HepG2 (cell line): ENCODE results near the gene ZCCHC3. TPM values are rescaled to one million over a fixed set of nuclear protein-coding genes. Genes with fewer than 3 reads are reported as not detected.

Experiments used
- AKNA ChIP-seq: sonication (generic); formaldehyde crosslinking; IDR thresholded peaks from 2 replicates; pipeline ENCODE4 v1.4.0; 2020; ENCODE audit warnings: missing genetic modification reagents, borderline replicate concordance
- DRAP1 ChIP-seq: IDR thresholded peaks from 2 replicates; pipeline ENCODE4 v1.6.1; 2016; ENCODE audit warnings: missing genetic modification reagents, missing compliant biosample characterization
- ERF ChIP-seq: IDR thresholded peaks from 2 replicates; pipeline ENCODE4 v1.6.1; 2018; ENCODE audit warnings: missing biosample characterization, missing genetic modification reagents
- GLMP ChIP-seq: sonication (generic); formaldehyde crosslinking; IDR thresholded peaks from 2 replicates; pipeline ENCODE4 v1.9.0; 2021; ENCODE audit warnings: missing genetic modification reagents, mild to moderate bottlenecking, borderline replicate concordance
- HINFP ChIP-seq: sonication (generic); formaldehyde crosslinking; IDR thresholded peaks from 2 replicates; pipeline ENCODE4 v1.4.0; 2020; ENCODE audit warnings: low read depth, mild to moderate bottlenecking, missing genetic modification reagents
- KLF16 ChIP-seq, 2 experiments: sonication (generic) in 1 of 2; formaldehyde crosslinking in 1 of 2; IDR thresholded peaks; 2 replicates each; pipeline versions ENCODE4 v1.6.1 to v1.8.0; 2016 to 2023; ENCODE audit warnings: missing genetic modification reagents in 2 of 2, missing compliant biosample characterization in 1 of 2
- LRRFIP1 ChIP-seq: sonication (generic); formaldehyde crosslinking; conservative IDR thresholded peaks from 2 replicates; pipeline ENCODE4 v1.4.0; 2020; ENCODE audit warnings: missing genetic modification reagents
- MED1 ChIP-seq: sonication (generic); formaldehyde crosslinking; IDR thresholded peaks from 2 replicates; pipeline ENCODE4 v1.4.0; 2020; ENCODE audit warnings: missing genetic modification reagents
- MTF1 ChIP-seq: sonication (generic); formaldehyde crosslinking; IDR thresholded peaks from 2 replicates; pipeline ENCODE4 v1.5.0; 2020; ENCODE audit warnings: missing genetic modification reagents
- NR2F6 ChIP-seq, 2 experiments: IDR thresholded peaks; 2 replicates each; pipeline ENCODE4 v1.6.1; 2016; ENCODE audit warnings: antibody characterized with exemption in 1 of 2, mild to moderate bottlenecking in 1 of 2
- RARG ChIP-seq: sonication (generic); formaldehyde crosslinking; IDR thresholded peaks from 2 replicates; pipeline ENCODE4 v1.4.0; 2020; ENCODE audit warnings: low read depth, mild to moderate bottlenecking, missing genetic modification reagents
- SP1 ChIP-seq, 2 experiments: fragments of 450-650 bp in 1 of 2; sonication (generic) in 1 of 2; formaldehyde crosslinking in 1 of 2; IDR thresholded peaks; 2 replicates each; pipeline versions ENCODE4 v1.4.0 to v1.6.1; 2016 to 2020; ENCODE audit warnings: missing genetic modification reagents in 1 of 2
- TBX3 ChIP-seq: fragments of 450-650 bp; IDR thresholded peaks from 2 replicates; pipeline ENCODE4 v1.6.1; 2017; ENCODE audit warnings: antibody characterized with exemption, mild to moderate bottlenecking, inconsistent platforms, borderline replicate concordance
- TCF7L2 ChIP-seq: IDR thresholded peaks from 2 replicates; pipeline ENCODE4 v1.6.1; 2011; ENCODE audit warnings: mild to moderate bottlenecking, low read depth, low read length, moderate library complexity
- ZC3H13 ChIP-seq: sonication (generic); formaldehyde crosslinking; IDR thresholded peaks from 2 replicates; pipeline ENCODE4 v1.8.1; 2023; ENCODE audit warnings: mild to moderate bottlenecking, missing genetic modification reagents, moderate library complexity
- ZNF230 ChIP-seq: sonication (generic); formaldehyde crosslinking; IDR thresholded peaks from 2 replicates; pipeline ENCODE4 v1.4.0; 2020; ENCODE audit warnings: mild to moderate bottlenecking, missing genetic modification reagents
- ZSCAN21 ChIP-seq: sonication (generic); formaldehyde crosslinking; IDR thresholded peaks from 2 replicates; pipeline ENCODE4 v1.8.0; 2022; ENCODE audit warnings: mild to moderate bottlenecking, missing genetic modification reagents, moderate library complexity, borderline replicate concordance
- polyA plus RNA-seq, 8 experiments: library from polyadenylated mRNA; depleted of rRNA in 3 of 8; stranded (reverse) in 7 of 8; unstranded in 1 of 8; fragments of >200 nt; fragmentation: Illumina TruSeq in 4 of 8; extraction: Trizol in 4 of 8; gene quantifications; 2 replicates each; pipeline versions ENCODE4 v1.2.1 to v1.2.3, GENCODE V29; 2011 to 2016; ENCODE audit warnings: low read depth in 4 of 8, missing spikeins in 1 of 8, mixed read lengths in 1 of 8; ENCODE audit not compliant: insufficient read depth in 1 of 8
- total RNA-seq, 5 experiments: library from RNA; depleted of rRNA; stranded (reverse); fragments of >200 nt; fragmentation: Illumina TruSeq; extraction: Trizol; gene quantifications; 2 replicates each; pipeline ENCODE4 v1.2.3, GENCODE V29; 2016; ENCODE audit warnings: low read depth in 1 of 5
- TF ChIP-seq, protein P1 (sequence below): sonication (generic); formaldehyde crosslinking; IDR thresholded peaks from 2 replicates; pipeline ENCODE4 v1.4.0; 2020; ENCODE audit warnings: mild to moderate bottlenecking, missing genetic modification reagents

ZCCHC3 gene
- total and polyA plus RNA-seq, 2 of the 13 experiments (the other 11 are each of a cell fraction or from before 2014, with no cell fraction given) = 46.6 to 63.0 TPM

DNA sequence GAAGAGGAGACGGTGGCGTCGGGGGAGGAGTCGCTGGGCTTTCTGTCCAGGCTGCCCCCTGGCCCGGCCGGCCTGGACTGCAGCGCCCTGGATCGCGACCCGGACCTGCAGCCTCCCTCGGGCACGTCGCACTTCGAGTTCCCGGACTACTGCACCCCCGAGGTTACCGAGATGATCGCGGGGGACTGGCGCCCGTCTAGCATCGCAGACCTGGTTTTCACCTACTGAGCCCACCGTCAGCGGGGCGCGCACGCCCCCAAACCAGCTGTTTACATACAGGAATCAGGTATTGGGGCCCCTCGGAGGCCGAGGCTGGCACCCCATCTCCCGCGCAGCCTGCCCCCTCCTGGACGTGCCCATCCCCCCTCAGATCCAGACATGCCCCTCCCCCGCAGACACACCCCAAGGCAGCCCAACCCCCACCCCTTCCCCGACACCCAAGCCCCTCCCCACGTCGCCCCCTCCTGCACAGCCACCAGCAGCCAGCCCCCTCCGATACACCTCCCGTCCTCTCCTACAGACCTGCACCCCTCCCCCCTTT lies 29.3 kb downstream of the ZCCHC3 start (continued):
- TF ChIP-seq GLMP (CRISPR knock-in tag) = no peak
- 0 out of 2 replicates have a peak, but pooled peaks have one; percentile 2 for TF ChIP-seq ZSCAN21 (CRISPR knock-in tag)
- no peak for TF ChIP-seq RARG (CRISPR knock-in tag)
- TF ChIP-seq MTF1 = peak; percentile 82
- no peak for TF ChIP-seq SP1 (IDR thresholded peaks at IDR 0.05)
- 0 out of 2 replicates have a peak, but pooled peaks have one; percentile 19 for TF ChIP-seq SP1 (CRISPR knock-in tag; IDR thresholded peaks at IDR 0.05)
- TF ChIP-seq KLF16 (CRISPR knock-in tag; IDR thresholded peaks at IDR 0.05) = peak in 1 of 2 experiments; percentile 50; a peak in 1 of 4 replicates
- TF ChIP-seq ERF (CRISPR knock-in tag) = peak; percentile 32; the same call in 1 of the 2 replicates
- no peak for TF ChIP-seq LRRFIP1 (CRISPR knock-in tag)
- no peak for TF ChIP-seq TBX3
- TF ChIP-seq HINFP (CRISPR knock-in tag) = no peak
- TF ChIP-seq DRAP1 (CRISPR knock-in tag) = no peak
- no peak for TF ChIP-seq AKNA (CRISPR knock-in tag)
- TF ChIP-seq, protein P1, sequence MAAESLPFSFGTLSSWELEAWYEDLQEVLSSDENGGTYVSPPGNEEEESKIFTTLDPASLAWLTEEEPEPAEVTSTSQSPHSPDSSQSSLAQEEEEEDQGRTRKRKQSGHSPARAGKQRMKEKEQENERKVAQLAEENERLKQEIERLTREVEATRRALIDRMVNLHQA (CRISPR knock-in tag) = peak; percentile 40; the same call in 1 of the 2 replicates
- TF ChIP-seq ZC3H13 (CRISPR knock-in tag) = peak; percentile 90
- no peak; the same call in 1 of the 2 replicates for TF ChIP-seq NR2F6 (IDR thresholded peaks at IDR 0.05)
- TF ChIP-seq NR2F6 (CRISPR knock-in tag; IDR thresholded peaks at IDR 0.05) = no peak; the same call in 1 of the 2 replicates
- TF ChIP-seq ZNF230 (CRISPR knock-in tag) = no peak; the same call in 1 of the 2 replicates
- no peak for TF ChIP-seq MED1 (CRISPR knock-in tag)
- TF ChIP-seq TCF7L2 = no peak
